ENCODE measurements around the gene TTC28. TPM values are rescaled to one million over a fixed set of nuclear protein-coding genes. Genes with fewer than 3 reads are reported as not detected.

The TTC28 gene
- total RNA-seq, 1 experiment from 2014 or later: 0.12 TPM

DNA sequence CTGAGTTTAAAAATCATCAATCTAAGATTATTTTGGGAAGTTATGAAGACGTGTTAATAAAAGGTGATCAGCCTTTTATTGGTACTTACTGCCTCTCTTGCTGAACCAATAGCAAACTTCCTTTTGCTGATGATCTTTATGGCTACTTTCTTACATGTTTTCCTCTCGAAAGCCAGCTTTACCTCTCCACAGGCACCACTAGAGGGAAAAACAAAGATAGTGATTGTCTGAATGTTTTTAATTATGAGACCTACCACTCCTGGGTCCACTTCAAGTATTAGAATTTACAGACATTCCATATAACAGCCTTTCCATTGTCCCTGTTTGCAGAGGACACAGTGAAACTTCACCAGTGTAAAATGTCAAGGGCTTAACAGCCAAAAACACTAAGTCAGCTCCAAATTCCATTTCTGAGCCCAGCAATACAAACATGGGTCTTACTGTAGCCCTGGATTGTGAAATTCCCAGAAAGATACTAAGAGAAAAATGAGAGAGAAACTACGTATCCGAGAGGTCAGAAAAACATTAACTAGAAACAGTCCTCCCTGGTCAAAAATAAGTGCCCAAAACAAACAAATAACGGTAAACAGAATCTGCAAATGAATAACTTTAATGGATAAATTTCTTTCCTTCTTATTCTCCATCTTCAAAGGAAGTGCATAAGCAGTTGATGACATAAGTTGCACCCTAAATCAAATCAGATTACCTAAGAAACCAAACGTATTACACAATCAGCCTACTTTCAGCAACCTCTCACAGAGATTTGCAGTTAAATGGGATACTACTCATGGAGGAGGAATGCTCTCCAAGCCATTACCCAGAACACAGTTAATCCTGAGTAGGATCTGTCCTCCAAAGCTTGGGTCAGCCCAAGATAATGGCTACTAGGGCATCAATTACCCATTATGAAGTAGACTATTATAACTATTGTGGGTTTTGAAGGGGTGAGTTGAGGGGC is 32.5 kb upstream of the TTC28 start:
- Histone ChIP-seq H3K27ac (ENCODE audit: low read depth, low read length) (no peak overlapping the region), H3K9ac (ENCODE audit: low read length) (no peak overlapping the region), H3K36me3 (ENCODE audit: control insufficient read depth in 1 of 2, insufficient read depth in 2 of 2, low read length in 2 of 2) (peaks cover 12 to 16% of the 10 kb centered on the region in 2 experiments), H3K4me1 (ENCODE audit: control insufficient read depth in 1 of 2, insufficient read depth in 2 of 2, low read length in 2 of 2) (peaks cover 0 to 7% of the 10 kb centered on the region in 2 experiments; a peak in 2 of 4 replicates), H3K27me3 (ENCODE audit: insufficient read depth, low read length) (no peaks in the 10 kb centered on the region), H3K9me2 (ENCODE audit: insufficient read depth) (no peaks in the 10 kb centered on the region), H2AFZ (ENCODE audit: low read depth, low read length, poor library complexity, severe bottlenecking) (no peak overlapping the region), H3K4me3 (replicated peaks in 1 of 2; ENCODE audit: low read depth in 1 of 2, low read length in 2 of 2) (no peak overlapping the region), H4K20me1 (ENCODE audit: insufficient read depth) (no peaks in the 10 kb centered on the region; the same call in 1 of the 2 replicates), H3K4me2 (ENCODE audit: low read length) (no peak overlapping the region), H3K79me2 (ENCODE audit: insufficient read depth, low read length) (no peaks in the 10 kb centered on the region), H3K9me3 (ENCODE audit: control insufficient read depth in 1 of 2, insufficient read depth in 1 of 2, low read depth in 1 of 2, low read length in 2 of 2) (no peaks in the 10 kb centered on the region)
- ChIA-PET RAD21 (ENCODE audit: low non-redundant PET in 1 of 2, low total read pairs in 2 of 2, uncharacterized antibody in 2 of 2, unreplicated experiment in 2 of 2) (no interaction called here), POLR2A (no interaction called here), CTCF (no interaction called here)
- ATAC-seq (no peak), DNase-seq (ENCODE audit: low read depth, low spot score) (no peak)
- intact Hi-C loops (cut with micrococcal nuclease): no loop called here
- no peak for TF ChIP-seq YY1 (IDR thresholded peaks at IDR 0.05; ENCODE audit: extremely low read depth, insufficient replicate concordance, low read depth, low read length)
- no peak for TF ChIP-seq FOSL1 (IDR thresholded peaks at IDR 0.05; ENCODE audit: low read depth)
- no peak for TF ChIP-seq SP1 (IDR thresholded peaks at IDR 0.05; ENCODE audit: low read depth)
- TF ChIP-seq ELF1 (IDR thresholded peaks at IDR 0.05; ENCODE audit: borderline replicate concordance, low read depth): no peak
- TF ChIP-seq ZFX (IDR thresholded peaks at IDR 0.05): no peak
- peak; percentile 51; the same call in 1 of the 2 replicates for TF ChIP-seq CEBPB (IDR thresholded peaks at IDR 0.05; ENCODE audit: low read depth)
- no peak for TF ChIP-seq EZH2phosphoT487 (IDR thresholded peaks at IDR 0.05; ENCODE audit: borderline replicate concordance)
- no TSS peak for BruUV-seq (replicated peaks)

DNA sequence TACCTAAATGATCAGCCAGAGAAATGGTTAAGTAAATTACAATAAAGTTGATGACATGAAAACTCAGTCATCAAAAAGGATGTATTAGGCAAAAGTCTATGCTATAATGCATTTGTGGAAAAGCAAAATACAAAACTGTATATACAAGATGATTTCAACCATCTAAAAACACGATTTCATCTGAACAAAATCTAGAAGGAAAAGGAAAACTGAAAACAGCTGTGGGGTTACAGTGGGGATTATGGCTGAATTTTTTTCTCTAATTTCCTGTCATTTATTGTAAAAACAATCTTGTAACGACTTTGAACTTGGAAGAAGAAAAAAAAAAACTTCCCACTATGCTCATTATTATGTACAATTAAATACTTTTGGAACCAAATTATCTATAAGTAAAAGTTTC is 31.7 kb upstream of the TTC28 start:
- DNase-seq (ENCODE audit: low read depth, low spot score) (no peak), ATAC-seq (no peak)
- H3K9me2 ChIP-seq (ENCODE audit: insufficient read depth): no peaks in the 10 kb centered on the region
- ChIA-PET CTCF (no interaction called here), POLR2A (no interaction called here), RAD21 (ENCODE audit: low non-redundant PET in 1 of 2, low total read pairs in 2 of 2, uncharacterized antibody in 2 of 2, unreplicated experiment in 2 of 2) (no interaction called here)
- BruUV-seq (replicated peaks): no TSS peak
- no peak overlapping the region for H3K27ac ChIP-seq (ENCODE audit: low read depth, low read length)
- H3K79me2 ChIP-seq (ENCODE audit: insufficient read depth, low read length): no peaks in the 10 kb centered on the region
- H3K9me3 ChIP-seq (ENCODE audit: control insufficient read depth in 1 of 2, insufficient read depth in 1 of 2, low read depth in 1 of 2, low read length in 2 of 2): no peaks in the 10 kb centered on the region
- H3K4me2 ChIP-seq (ENCODE audit: low read length): no peak overlapping the region
- peaks cover 12 to 13% of the 10 kb centered on the region in 2 experiments for H3K36me3 ChIP-seq (ENCODE audit: control insufficient read depth in 1 of 2, insufficient read depth in 2 of 2, low read length in 2 of 2)
- H3K4me1 ChIP-seq (ENCODE audit: control insufficient read depth in 1 of 2, insufficient read depth in 2 of 2, low read length in 2 of 2): peaks cover 0 to 7% of the 10 kb centered on the region in 2 experiments; a peak in 2 of 4 replicates
- no peak overlapping the region for H3K4me3 ChIP-seq (replicated peaks in 1 of 2; ENCODE audit: low read depth in 1 of 2, low read length in 2 of 2)
- no peak overlapping the region for H3K9ac ChIP-seq (ENCODE audit: low read length)
- intact Hi-C loops (cut with micrococcal nuclease): no loop called here
- no peaks in the 10 kb centered on the region; the same call in 1 of the 2 replicates for H4K20me1 ChIP-seq (ENCODE audit: insufficient read depth)
- no peaks in the 10 kb centered on the region for H3K27me3 ChIP-seq (ENCODE audit: insufficient read depth, low read length)
- H2AFZ ChIP-seq (ENCODE audit: low read depth, low read length, poor library complexity, severe bottlenecking): no peak overlapping the region
- no peak for TF ChIP-seq EGR1 (IDR thresholded peaks at IDR 0.05; ENCODE audit: low read depth)
- TF ChIP-seq, protein P1, sequence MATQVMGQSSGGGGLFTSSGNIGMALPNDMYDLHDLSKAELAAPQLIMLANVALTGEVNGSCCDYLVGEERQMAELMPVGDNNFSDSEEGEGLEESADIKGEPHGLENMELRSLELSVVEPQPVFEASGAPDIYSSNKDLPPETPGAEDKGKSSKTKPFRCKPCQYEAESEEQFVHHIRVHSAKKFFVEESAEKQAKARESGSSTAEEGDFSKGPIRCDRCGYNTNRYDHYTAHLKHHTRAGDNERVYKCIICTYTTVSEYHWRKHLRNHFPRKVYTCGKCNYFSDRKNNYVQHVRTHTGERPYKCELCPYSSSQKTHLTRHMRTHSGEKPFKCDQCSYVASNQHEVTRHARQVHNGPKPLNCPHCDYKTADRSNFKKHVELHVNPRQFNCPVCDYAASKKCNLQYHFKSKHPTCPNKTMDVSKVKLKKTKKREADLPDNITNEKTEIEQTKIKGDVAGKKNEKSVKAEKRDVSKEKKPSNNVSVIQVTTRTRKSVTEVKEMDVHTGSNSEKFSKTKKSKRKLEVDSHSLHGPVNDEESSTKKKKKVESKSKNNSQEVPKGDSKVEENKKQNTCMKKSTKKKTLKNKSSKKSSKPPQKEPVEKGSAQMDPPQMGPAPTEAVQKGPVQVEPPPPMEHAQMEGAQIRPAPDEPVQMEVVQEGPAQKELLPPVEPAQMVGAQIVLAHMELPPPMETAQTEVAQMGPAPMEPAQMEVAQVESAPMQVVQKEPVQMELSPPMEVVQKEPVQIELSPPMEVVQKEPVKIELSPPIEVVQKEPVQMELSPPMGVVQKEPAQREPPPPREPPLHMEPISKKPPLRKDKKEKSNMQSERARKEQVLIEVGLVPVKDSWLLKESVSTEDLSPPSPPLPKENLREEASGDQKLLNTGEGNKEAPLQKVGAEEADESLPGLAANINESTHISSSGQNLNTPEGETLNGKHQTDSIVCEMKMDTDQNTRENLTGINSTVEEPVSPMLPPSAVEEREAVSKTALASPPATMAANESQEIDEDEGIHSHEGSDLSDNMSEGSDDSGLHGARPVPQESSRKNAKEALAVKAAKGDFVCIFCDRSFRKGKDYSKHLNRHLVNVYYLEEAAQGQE (IDR thresholded peaks at IDR 0.05; ENCODE audit: low read depth): no peak
- TF ChIP-seq EZH2phosphoT487 (IDR thresholded peaks at IDR 0.05; ENCODE audit: borderline replicate concordance): no peak
- TF ChIP-seq FOSL1 (IDR thresholded peaks at IDR 0.05; ENCODE audit: low read depth): no peak
- no peak for TF ChIP-seq TCF7L2 (IDR thresholded peaks at IDR 0.05; ENCODE audit: borderline replicate concordance, extremely low read depth, insufficient read depth, insufficient read length)
- TF ChIP-seq CEBPB (IDR thresholded peaks at IDR 0.05; ENCODE audit: low read depth): no peak
- no peak for TF ChIP-seq YY1 (IDR thresholded peaks at IDR 0.05; ENCODE audit: extremely low read depth, insufficient replicate concordance, low read depth, low read length)
- TF ChIP-seq SRF (IDR thresholded peaks at IDR 0.05; ENCODE audit: low read depth): no peak
- no peak for TF ChIP-seq CTCF (IDR thresholded peaks at IDR 0.05 in 2 of 3, conservative IDR thresholded peaks at IDR 0.05 in 1 of 3; ENCODE audit: borderline replicate concordance in 1 of 3, insufficient read depth in 1 of 3, low read depth in 2 of 3, low read length in 2 of 3)
- TF ChIP-seq, protein P2, sequence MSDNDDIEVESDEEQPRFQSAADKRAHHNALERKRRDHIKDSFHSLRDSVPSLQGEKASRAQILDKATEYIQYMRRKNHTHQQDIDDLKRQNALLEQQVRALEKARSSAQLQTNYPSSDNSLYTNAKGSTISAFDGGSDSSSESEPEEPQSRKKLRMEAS (IDR thresholded peaks at IDR 0.05): no peak
